NCI-H2196 treated with DMSO at 0.1 percent for 48 hours (cell line): ENCODE measurements around the gene ISOC1.

Experiments used
- DNase-seq: peaks from one replicate; lab custom pipeline; 2025; ENCODE audit not compliant: unreplicated experiment; lab: John Stamatoyannopoulos, UW

ISOC1 gene

GRCh38 chr5:129124608-129125007, 30.1 kb downstream of the ISOC1 start:
- DNase-seq = no peak

DNA sequence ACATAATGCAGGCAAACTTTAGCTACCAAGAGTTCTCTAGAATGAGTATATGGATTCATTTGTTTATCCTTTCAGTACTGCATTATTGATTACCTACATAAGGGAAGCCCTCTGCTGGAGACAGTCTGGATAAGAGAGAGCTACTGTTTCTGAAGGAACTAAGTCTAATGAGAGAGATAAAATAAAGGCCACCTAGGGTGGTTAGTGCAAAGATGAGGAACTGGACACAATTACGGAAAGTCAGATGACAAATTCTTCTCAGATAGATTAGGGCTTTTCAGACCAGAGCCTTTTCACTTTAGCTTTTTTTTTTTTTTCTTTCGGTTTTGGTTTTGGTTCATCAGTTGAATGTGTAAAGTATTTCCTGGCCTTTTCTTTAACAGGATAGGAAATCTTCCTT, 31.3 kb downstream of the ISOC1 start:
- DNase-seq = no peak

DNA sequence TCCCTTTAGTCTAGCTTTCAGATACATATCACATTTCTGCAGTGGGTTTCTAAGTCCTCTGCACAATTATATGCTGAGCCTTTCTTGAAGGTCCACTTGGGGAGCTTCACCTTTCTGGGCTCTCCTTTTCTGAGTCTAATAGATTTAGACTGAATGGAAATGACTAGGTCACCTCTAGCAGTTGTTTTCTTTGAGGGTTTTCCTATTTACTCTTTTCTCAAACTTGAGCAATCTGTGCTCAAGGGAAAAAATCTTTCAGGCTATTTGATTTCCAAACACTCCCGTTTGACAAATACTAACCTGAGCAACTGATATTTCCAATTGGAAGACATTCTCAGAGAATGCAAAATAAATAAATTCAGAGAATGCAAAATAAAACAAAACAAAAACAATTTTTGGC, 39.0 kb downstream of the ISOC1 start:
- no peak for DNase-seq

GRCh38 chr5:129135633-129136032, 41.1 kb downstream of the ISOC1 start:
- no peak for DNase-seq

- no peak for DNase-seq
Observed at GRCh38 chr5:129137637-129138036, 43.1 kb downstream of the ISOC1 start.

GRCh38 chr5:129141078-129141477, 46.5 kb downstream of the ISOC1 start:
- no peak for DNase-seq

DNA sequence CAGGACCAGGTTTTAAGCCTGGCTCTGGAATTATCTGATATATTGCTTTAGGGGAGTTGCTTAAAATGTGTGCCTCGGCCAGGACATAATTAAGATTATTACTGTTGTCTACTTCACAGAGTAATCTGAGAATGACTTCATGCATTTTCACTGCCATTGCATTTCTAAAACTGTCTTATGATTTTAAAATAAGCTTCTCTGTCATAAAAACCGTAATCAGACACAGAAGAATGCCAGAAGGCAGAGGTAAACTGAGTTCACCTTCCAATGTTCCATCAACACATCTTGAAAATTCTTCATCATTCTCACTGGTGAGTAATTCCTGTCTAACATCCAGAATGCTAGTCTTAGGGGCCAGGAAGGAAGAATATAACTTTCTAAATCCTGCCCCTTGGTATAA, 47.1 kb downstream of the ISOC1 start:
- no peak for DNase-seq

DNA sequence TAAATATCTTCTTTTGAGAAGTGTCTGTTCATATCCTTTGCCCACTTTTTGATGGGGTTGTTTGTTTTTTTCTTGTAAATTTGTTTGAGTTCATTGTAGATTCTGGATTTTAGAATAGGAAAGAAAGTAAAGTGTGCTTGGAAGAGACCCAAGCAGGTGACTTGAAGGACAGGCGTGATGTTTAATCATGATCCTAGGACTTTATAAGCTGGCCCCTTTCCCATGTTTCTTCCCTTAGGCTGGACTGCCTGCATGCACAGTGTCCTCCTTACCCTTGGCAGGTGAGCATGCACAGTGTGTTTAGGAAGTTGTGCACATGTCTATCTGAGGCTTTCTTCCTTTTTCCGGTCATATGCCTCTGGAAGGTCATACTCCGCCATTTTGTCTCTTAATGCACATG, 61.3 kb downstream of the ISOC1 start:
- DNase-seq = no peak

DNA sequence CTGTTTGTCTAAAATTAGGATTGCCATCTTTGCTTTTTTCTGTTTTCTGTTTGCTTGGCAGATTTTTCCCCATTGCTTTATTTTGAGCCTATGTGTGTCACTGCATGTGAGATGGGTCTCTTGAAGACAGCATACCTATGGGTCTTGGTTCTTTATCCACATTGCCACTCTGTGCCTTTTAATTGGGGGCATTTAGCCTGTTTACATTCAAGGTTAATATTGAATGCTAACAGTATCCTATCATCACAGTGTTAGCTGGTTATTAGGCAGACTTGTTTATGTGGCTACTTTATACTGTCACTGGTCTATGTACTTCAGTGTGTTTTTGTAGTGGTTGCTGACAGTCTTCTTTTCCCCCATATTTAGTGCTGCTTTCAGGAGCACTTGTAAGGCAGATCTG, 67.3 kb downstream of the ISOC1 start:
- no peak for DNase-seq
